CD4-positive, alpha-beta memory T cell (primary cell): Measurements from ENCODE around the gene ITGB1BP1. TPM values are rescaled to one million over a fixed set of nuclear protein-coding genes. Genes with fewer than 3 reads are reported as not detected.

Experiments
- CTCF ChIA-PET: fragments of 350-600 bp; sonication (Branson Sonifier 250); formaldehyde crosslinking; loops from one replicate; lab custom pipeline; 2021; ENCODE audit warnings: inconsistent platforms; ENCODE audit not compliant: partially characterized antibody; lab: Charles Lee
- POLR2A ChIA-PET: fragments of 350-600 bp; sonication (Branson Sonifier 250); formaldehyde crosslinking; loops from one replicate; lab custom pipeline; 2021; ENCODE audit not compliant: partially characterized antibody; lab: Charles Lee
- DNase-seq, 5 donors: peaks; one replicate each; pipeline versions ENCODE4 v3.0.0 to v3.0.0-alpha.2; 2020 to 2022; ENCODE audit warnings: mixed read lengths in 1 of 5
- H3K27ac ChIP-seq: one replicate; pipeline ENCODE4 v1.7.0; 2013; ENCODE audit warnings: low read depth, low read length
- H3K27me3 ChIP-seq: 2 replicates; pipeline ENCODE4 v1.7.0; 2013; ENCODE audit warnings: mild to moderate bottlenecking, low read length, moderate library complexity; ENCODE audit not compliant: insufficient read depth
- H3K36me3 ChIP-seq: 2 replicates; pipeline ENCODE4 v1.7.0; 2013; ENCODE audit warnings: mild to moderate bottlenecking, low read length, moderate library complexity; ENCODE audit not compliant: insufficient read depth
- H3K4me1 ChIP-seq: 2 replicates; pipeline ENCODE4 v1.7.0; 2013; ENCODE audit warnings: mild to moderate bottlenecking, low read length, moderate library complexity; ENCODE audit not compliant: insufficient read depth
- H3K4me3 ChIP-seq, 2 donors: one replicate each; pipeline ENCODE4 v1.7.0; 2013; ENCODE audit warnings: low read length in 2 of 2, mild to moderate bottlenecking in 1 of 2
- H3K9me3 ChIP-seq, 2 donors: one replicate each; pipeline ENCODE4 v1.7.0; 2013; ENCODE audit warnings: low read length in 2 of 2, control low read depth in 1 of 2; ENCODE audit not compliant: control insufficient read depth in 1 of 2
- H3K27ac Mint-ChIP-seq, 7 donors: one replicate each; pipeline ENCODE4 v1.8.0; 2020 to 2021; ENCODE audit warnings: mixed read lengths in 7 of 7, mild to moderate bottlenecking in 6 of 7, inconsistent platforms in 3 of 7, moderate library complexity in 3 of 7
- H3K27me3 Mint-ChIP-seq, 2 donors: one replicate each; pipeline ENCODE4 v1.8.0; 2020 to 2021; ENCODE audit warnings: mixed read lengths in 2 of 2
- H3K36me3 Mint-ChIP-seq, 2 donors: one replicate each; pipeline ENCODE4 v1.8.0; 2020 to 2021; ENCODE audit warnings: mixed read lengths in 2 of 2, inconsistent platforms in 1 of 2, mild to moderate bottlenecking in 1 of 2
- H3K4me1 Mint-ChIP-seq, 4 donors: one replicate each; pipeline ENCODE4 v1.8.0; 2020 to 2021; ENCODE audit warnings: mixed read lengths in 4 of 4, mild to moderate bottlenecking in 1 of 4
- H3K4me3 Mint-ChIP-seq, 8 donors: one replicate each; pipeline ENCODE4 v1.8.0; 2020 to 2021; ENCODE audit warnings: mixed read lengths in 8 of 8, mild to moderate bottlenecking in 7 of 8, moderate library complexity in 6 of 8, inconsistent platforms in 3 of 8
- H3K9me3 Mint-ChIP-seq, 8 donors: one replicate each; pipeline ENCODE4 v1.8.0; 2020 to 2021; ENCODE audit warnings: mixed read lengths in 8 of 8, mild to moderate bottlenecking in 5 of 8, inconsistent platforms in 3 of 8, moderate library complexity in 1 of 8
- intact Hi-C: fragments of 100-400 bp; cut with micrococcal nuclease; formaldehyde crosslinking; loops from one replicate; pipeline ENCODE4 v1.15.1; 2023
- polyA plus RNA-seq, 2 donors: library from polyadenylated mRNA; unstranded; fragments of 300-500 nt; fragmentation: Illumina TruSeq; gene quantifications; one replicate each; pipeline ENCODE4 v1.2.3, GENCODE V29; 2021
- total RNA-seq, 2 experiments: library from RNA; stranded (reverse); gene quantifications; one replicate each; pipeline ENCODE4 v1.2.3, GENCODE V29; 2021

The ITGB1BP1 gene
- total and polyA plus RNA-seq, 4 experiments from 2014 or later, result 55.1 to 161 (median 90.0) TPM

DNA sequence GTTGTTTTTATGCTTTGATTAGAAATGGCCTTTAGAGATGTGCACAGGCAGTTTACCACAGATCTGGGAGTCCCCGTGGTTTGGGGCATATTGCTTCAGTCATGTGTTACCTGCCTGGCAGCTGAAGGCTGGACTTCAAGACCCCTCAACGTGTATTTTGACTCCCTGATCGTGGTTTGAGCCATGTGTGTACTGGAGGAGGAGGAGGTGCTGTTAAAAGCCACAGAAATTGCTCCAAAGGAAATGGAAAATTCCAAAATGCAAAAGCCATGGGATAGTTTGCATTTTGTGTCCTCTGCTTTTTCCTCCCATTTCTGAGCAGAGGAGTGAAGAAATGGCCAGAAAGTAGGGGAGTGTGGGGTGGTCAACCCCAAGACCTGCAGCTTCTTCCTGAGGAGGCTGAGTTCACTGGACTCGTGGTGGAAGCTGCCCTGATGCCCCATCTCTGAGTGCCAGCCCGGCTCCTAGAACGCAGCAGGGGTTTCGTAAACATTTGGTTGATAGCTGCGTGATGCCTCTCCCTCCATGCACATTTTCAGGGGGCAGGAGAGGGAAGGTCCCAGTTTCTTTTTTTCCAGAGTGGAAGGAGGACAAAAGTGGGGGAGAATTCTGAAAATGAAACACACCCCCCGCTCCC lies 45.7 kb downstream of the ITGB1BP1 start:
- no peak overlapping the region for H3K27ac ChIP-seq
- intact Hi-C loops, result no loop called here
- Mint-ChIP-seq H3K4me1 (no peaks in the 10 kb centered on the region), H3K27me3 (peaks cover 0 to 12% of the 10 kb centered on the region in 2 donors), H3K4me3 (no peak overlapping the region), H3K36me3 (no peaks in the 10 kb centered on the region), H3K27ac (no peak overlapping the region), H3K9me3 (no peaks in the 10 kb centered on the region)
- no peaks in the 10 kb centered on the region for H3K27me3 ChIP-seq
- no peaks in the 10 kb centered on the region for H3K9me3 ChIP-seq
- no peak overlapping the region for H3K4me3 ChIP-seq
- CTCF ChIA-PET, result no interaction called here
- H3K36me3 ChIP-seq, result no peaks in the 10 kb centered on the region
- no peaks in the 10 kb centered on the region for H3K4me1 ChIP-seq
- POLR2A ChIA-PET, result no interaction called here
- DNase-seq, result no peak

DNA sequence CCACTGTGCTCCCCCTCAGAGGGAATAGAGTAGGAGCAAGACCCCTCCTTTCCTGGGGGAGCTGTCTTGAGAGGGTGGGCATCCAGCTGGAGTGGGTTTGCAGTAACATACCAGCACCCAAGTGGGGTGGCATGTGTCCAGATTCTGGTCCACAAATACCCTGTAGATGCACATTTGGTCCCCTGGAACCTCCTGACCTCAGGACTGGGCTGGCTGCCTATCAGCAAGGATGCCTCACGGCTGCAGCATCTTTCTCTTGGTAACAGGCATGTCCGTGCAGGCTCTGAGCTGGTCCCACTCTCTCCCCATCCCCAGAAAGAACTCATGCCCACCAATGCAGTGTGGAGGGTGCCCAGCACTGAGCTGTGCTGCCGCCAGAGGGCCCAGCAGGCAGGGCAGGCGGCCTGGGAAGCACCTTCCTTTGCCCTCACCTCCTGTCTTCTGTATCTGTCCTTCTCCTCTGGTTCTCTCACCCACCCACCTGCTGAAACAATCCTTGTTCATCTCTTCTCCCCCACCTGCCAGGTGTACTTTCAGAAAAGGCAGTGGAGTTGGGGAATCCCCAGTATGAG lies 47.4 kb downstream of the ITGB1BP1 start:
- no peak overlapping the region for H3K4me3 ChIP-seq
- Mint-ChIP-seq H3K27ac (no peak overlapping the region), H3K27me3 (peaks cover 0 to 16% of the 10 kb centered on the region in 2 donors), H3K36me3 (no peaks in the 10 kb centered on the region), H3K4me3 (no peak overlapping the region), H3K4me1 (no peaks in the 10 kb centered on the region), H3K9me3 (no peaks in the 10 kb centered on the region)
- intact Hi-C loops, result no loop called here
- H3K27ac ChIP-seq, result no peak overlapping the region
- no peaks in the 10 kb centered on the region for H3K9me3 ChIP-seq
- H3K36me3 ChIP-seq, result no peaks in the 10 kb centered on the region
- H3K4me1 ChIP-seq, result no peaks in the 10 kb centered on the region
- no peak for DNase-seq
- ChIA-PET POLR2A (no interaction called here), CTCF (no interaction called here)
- H3K27me3 ChIP-seq, result no peaks in the 10 kb centered on the region

DNA sequence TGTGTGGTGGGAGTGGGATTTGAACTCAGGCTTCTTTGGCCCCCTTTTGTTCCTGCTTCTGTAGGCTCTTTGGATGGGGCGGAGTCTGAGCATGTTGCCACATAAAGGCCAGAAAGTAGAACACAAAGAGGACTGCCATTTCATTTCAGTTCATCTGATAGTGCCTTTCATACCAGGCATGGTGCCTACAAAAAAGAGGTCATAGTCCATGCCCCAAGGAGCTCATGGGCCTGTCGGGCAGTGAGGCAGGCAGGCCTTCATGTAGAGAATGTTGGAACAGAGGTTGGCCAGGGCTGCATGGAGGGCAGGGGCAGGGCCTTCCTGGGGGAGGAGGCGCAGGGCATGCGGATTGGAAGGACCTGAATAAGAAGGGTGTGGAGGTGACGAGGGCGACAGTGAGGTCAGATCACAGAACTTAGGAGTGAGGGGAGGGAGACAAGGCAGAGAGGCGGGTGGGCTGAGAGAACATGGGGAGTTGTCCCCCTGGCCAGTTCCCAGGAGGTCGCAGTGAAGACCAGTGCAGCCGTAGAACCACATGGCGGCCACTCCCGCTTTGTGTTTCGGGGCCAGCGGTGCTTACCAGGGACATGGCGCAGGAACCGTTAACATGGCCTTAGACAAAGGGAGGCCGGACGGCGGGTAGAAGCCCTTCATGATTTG lies 49.1 kb downstream of the ITGB1BP1 start:
- intact Hi-C loops, result no loop called here
- POLR2A ChIA-PET, result no interaction called here

DNA sequence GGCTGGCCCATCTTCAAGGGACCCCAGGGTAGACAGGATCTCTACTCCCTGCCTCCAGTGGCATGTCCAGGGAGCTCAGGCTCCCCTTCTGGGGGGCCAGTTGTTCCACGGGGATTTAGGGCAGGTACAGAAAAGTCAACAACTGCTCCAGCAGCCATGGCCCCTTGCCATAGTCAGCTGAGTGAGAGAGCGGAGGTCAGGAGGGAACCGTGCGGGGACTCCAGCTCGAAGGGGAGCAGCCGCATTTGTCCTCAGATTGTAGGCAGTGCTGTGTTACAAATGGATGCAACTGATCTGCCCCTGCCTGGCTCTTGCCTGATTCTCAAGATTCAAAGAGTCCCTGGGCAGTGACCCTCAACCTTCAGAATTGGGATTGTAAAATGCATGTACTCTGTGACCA lies 49.9 kb downstream of the ITGB1BP1 start:
- no peaks in the 10 kb centered on the region for H3K36me3 Mint-ChIP-seq
- DNase-seq, result no peak
- H3K4me1 ChIP-seq, result no peaks in the 10 kb centered on the region
- no peaks in the 10 kb centered on the region for H3K36me3 ChIP-seq
- intact Hi-C loops, result no loop called here
- no peak overlapping the region for H3K27ac Mint-ChIP-seq
- H3K4me3 ChIP-seq, result no peak overlapping the region
- H3K9me3 ChIP-seq, result no peaks in the 10 kb centered on the region
- CTCF ChIA-PET, result no interaction called here
- H3K27ac ChIP-seq, result no peak overlapping the region
- H3K4me1 Mint-ChIP-seq, result no peaks in the 10 kb centered on the region
- H3K4me3 Mint-ChIP-seq, result no peak overlapping the region
- H3K27me3 Mint-ChIP-seq, result peaks cover 2 to 22% of the 10 kb centered on the region in 2 donors
- no peaks in the 10 kb centered on the region for H3K27me3 ChIP-seq
- H3K9me3 Mint-ChIP-seq, result no peaks in the 10 kb centered on the region
- POLR2A ChIA-PET, result no interaction called here

More for the DNA sequence above, 49.1 kb downstream of the ITGB1BP1 start:
- no peaks in the 10 kb centered on the region for H3K9me3 ChIP-seq
- no peak overlapping the region for H3K27ac ChIP-seq
- Mint-ChIP-seq H3K36me3 (no peaks in the 10 kb centered on the region), H3K4me1 (no peaks in the 10 kb centered on the region), H3K27ac (no peak overlapping the region), H3K27me3 (peaks cover 0 to 22% of the 10 kb centered on the region in 2 donors), H3K4me3 (no peak overlapping the region), H3K9me3 (no peaks in the 10 kb centered on the region)
- CTCF ChIA-PET, result no interaction called here
- no peaks in the 10 kb centered on the region for H3K27me3 ChIP-seq
- H3K36me3 ChIP-seq, result no peaks in the 10 kb centered on the region
- DNase-seq, result no peak
- H3K4me1 ChIP-seq, result no peaks in the 10 kb centered on the region
- H3K4me3 ChIP-seq, result no peak overlapping the region

DNA sequence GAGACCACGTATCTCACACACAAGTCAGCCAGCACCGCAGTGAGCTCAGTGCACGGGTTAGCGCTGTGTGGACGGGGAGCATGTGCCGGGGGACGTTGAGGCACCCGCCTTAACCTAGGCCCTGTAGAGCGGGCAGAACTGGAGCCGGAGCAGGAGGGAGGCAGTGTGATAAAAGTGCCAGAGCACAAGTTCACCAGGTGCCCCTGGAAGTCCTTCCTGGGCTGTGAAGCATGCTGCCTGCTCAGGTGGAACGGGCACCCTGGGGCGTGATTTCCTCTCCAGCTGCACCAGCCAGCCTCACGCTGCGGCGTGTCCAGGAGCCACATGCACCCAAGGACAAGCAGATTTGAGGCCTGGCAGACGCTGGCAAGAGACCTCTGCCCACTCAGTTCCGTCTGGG lies 50.3 kb downstream of the ITGB1BP1 start:
- H3K4me3 ChIP-seq, result no peak overlapping the region
- no peaks in the 10 kb centered on the region for H3K36me3 Mint-ChIP-seq
- H3K27ac Mint-ChIP-seq, result no peak overlapping the region
- no peaks in the 10 kb centered on the region for H3K4me1 Mint-ChIP-seq
- no peak for DNase-seq
- H3K9me3 Mint-ChIP-seq, result no peaks in the 10 kb centered on the region
- no peaks in the 10 kb centered on the region for H3K36me3 ChIP-seq
- POLR2A ChIA-PET, result no interaction called here
- no peak overlapping the region for H3K4me3 Mint-ChIP-seq
- CTCF ChIA-PET, result no interaction called here
- intact Hi-C loops, result no loop called here
- no peaks in the 10 kb centered on the region for H3K9me3 ChIP-seq
- no peaks in the 10 kb centered on the region for H3K27me3 ChIP-seq
- no peak overlapping the region for H3K27ac ChIP-seq
- H3K27me3 Mint-ChIP-seq, result peaks cover 4 to 22% of the 10 kb centered on the region in 2 donors
- H3K4me1 ChIP-seq, result no peaks in the 10 kb centered on the region

DNA sequence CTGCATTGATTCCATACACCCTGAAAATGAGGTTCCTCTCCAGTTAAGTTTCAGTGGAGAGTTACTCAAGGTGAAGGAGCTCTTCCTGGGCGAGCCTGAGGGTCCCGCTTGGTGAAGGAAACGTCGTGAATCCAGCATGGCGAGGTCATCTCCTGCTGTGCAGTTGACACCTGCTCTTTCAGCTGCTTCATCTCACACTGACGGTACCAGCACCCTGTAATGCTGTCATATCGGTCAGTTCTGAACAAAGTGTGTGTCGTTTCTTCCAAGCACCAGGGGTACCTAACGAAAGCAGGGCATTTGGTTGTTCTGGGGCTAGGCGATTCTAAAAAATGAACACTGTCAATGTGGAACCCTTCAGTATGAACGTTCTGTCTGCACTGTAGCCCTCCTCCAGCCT lies 52.6 kb downstream of the ITGB1BP1 start:
- Histone ChIP-seq H3K4me3 (no peak overlapping the region), H3K9me3 (no peaks in the 10 kb centered on the region), H3K27me3 (no peaks in the 10 kb centered on the region), H3K36me3 (no peaks in the 10 kb centered on the region), H3K4me1 (no peaks in the 10 kb centered on the region), H3K27ac (no peak overlapping the region)
- Mint-ChIP-seq H3K27me3 (peaks cover 8 to 19% of the 10 kb centered on the region in 2 donors), H3K27ac (no peak overlapping the region), H3K36me3 (no peaks in the 10 kb centered on the region), H3K9me3 (no peaks in the 10 kb centered on the region), H3K4me3 (no peak overlapping the region), H3K4me1 (no peaks in the 10 kb centered on the region)
- intact Hi-C loops, result no loop called here
- ChIA-PET POLR2A (no interaction called here), CTCF (interaction anchor here (0.9 kb wide), 1 partner anchor 11 kb away, joined by 3 read pairs; no protein-coding TSS in a partner anchor)
- no peak for DNase-seq

DNA sequence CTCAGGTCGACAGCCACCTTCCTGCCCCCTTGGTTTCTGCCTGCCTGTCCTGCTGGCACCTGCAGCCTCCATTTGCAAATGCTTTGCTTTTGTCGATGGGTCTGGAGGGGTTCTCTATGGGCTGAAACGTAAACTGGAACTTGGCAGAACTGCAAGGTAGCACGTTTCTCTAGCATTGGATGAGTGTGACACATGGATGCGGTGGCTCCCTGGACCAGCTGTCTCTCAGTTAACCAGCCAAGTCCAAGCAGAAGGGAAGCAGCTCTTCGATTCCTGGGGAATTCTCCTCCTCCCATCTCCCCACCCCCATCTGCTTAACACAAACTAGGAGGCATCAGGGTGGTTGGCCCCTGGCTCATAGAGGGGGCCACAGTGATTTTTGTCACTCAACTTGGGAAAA lies 57.3 kb downstream of the ITGB1BP1 start:
- no peaks in the 10 kb centered on the region for H3K36me3 Mint-ChIP-seq
- Histone ChIP-seq H3K4me3 (no peak overlapping the region), H3K4me1 (no peaks in the 10 kb centered on the region), H3K36me3 (no peaks in the 10 kb centered on the region), H3K27me3 (no peaks in the 10 kb centered on the region), H3K27ac (no peak overlapping the region), H3K9me3 (no peaks in the 10 kb centered on the region)
- peaks cover 0 to 2% (median 0%) of the 10 kb centered on the region in 8 donors for H3K9me3 Mint-ChIP-seq
- H3K27ac Mint-ChIP-seq, result no peak overlapping the region
- H3K4me1 Mint-ChIP-seq, result no peaks in the 10 kb centered on the region
- POLR2A ChIA-PET, result no interaction called here
- CTCF ChIA-PET, result no interaction called here
- H3K27me3 Mint-ChIP-seq, result peaks cover 10 to 17% of the 10 kb centered on the region in 2 donors
- no peak overlapping the region for H3K4me3 Mint-ChIP-seq
- intact Hi-C loops, result no loop called here
- no peak for DNase-seq
